ENCODE data around the gene HBD. TPM values are rescaled to one million over a fixed set of nuclear protein-coding genes. Genes with fewer than 3 reads are reported as not detected.

The HBD gene
- total RNA-seq, 4 donors from 2014 or later = 5.4 TPM; not detected in 3

DNA sequence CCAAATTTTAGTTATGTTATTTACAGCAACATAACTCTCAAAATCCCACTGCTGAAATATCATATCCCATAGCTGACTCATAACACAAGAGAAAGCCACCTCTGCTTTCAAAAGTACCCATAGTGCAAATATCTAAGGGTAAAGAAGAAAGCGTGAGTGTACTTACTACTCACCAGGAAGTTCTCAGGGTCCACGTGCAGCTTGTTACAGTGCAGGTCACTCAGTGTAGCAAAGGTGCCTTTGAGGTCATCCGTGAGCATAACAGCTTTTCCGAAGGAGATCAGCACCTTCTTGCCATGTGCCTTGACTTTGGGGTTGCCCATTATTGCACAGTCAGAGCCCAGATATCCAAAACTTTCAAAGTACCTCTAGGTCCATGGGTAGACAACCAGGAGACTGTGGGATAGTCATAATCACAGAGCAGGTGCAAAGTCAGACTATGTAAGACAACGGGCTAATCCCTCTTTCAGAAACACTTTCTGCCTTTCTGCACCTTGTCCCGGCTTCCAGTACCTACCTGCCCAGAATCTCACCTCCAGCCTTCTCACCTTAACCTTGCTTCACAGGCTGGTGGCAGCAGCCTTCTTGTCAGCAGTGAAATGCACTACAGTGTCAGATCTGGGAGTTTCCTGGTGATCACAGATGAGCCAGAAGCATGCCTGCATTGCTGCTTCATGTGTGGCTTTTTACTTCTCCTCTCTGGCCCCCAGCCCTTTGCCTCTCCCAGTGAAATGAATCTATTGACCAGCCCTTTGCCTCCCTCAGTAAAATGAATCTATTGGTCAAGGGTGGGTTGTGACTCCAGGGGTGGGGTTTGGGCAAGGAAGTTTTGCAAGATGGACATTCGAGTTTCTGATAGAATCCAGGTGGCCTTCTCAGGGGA is 8.9 kb upstream of the HBD start:
- Histone ChIP-seq H3K9me3 (no peaks in the 10 kb centered on the region), H3K4me3 (no peak overlapping the region), H3K4me1 (no peaks in the 10 kb centered on the region), H3K36me3 (no peaks in the 10 kb centered on the region), H3K27ac (no peak overlapping the region), H3K27me3 (no peaks in the 10 kb centered on the region)
- TF ChIP-seq POLR2A (IDR thresholded peaks at IDR 0.05) (no peak), EP300 (IDR thresholded peaks at IDR 0.05) (no peak)
- TF ChIP-seq, protein P1, sequence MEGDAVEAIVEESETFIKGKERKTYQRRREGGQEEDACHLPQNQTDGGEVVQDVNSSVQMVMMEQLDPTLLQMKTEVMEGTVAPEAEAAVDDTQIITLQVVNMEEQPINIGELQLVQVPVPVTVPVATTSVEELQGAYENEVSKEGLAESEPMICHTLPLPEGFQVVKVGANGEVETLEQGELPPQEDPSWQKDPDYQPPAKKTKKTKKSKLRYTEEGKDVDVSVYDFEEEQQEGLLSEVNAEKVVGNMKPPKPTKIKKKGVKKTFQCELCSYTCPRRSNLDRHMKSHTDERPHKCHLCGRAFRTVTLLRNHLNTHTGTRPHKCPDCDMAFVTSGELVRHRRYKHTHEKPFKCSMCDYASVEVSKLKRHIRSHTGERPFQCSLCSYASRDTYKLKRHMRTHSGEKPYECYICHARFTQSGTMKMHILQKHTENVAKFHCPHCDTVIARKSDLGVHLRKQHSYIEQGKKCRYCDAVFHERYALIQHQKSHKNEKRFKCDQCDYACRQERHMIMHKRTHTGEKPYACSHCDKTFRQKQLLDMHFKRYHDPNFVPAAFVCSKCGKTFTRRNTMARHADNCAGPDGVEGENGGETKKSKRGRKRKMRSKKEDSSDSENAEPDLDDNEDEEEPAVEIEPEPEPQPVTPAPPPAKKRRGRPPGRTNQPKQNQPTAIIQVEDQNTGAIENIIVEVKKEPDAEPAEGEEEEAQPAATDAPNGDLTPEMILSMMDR (IDR thresholded peaks at IDR 0.05) = no peak
- DNase-seq (ENCODE audit: low spot score in 2 of 2) = no peak
- 69 to 70% methylated on average over 7 of the region's 7 CpGs for WGBS, 2 donors

DNA sequence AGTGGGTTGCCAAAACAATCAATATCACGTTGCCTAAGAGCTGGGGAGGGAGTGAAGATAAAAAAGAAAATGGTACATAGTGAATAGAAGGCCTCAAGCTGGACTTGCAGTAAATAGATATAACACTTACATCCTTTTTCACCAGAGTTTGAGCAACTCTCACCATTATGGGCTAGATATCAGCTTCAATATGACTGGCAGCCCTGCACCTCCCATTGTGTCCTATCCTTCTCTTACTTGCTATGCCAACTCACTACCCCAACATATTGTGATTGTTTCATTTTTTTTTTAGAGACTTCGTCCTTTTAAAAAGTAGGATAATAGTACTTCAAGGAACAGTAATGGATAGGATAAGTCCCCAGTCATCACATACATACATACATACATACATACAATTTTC is 7.9 kb upstream of the HBD start:
- TF ChIP-seq POLR2A (IDR thresholded peaks at IDR 0.05) = no peak
- TF ChIP-seq, protein P1 (IDR thresholded peaks at IDR 0.05) = no peak
- no peak for TF ChIP-seq EP300 (IDR thresholded peaks at IDR 0.05)
- Histone ChIP-seq H3K36me3 (no peaks in the 10 kb centered on the region), H3K4me1 (no peaks in the 10 kb centered on the region), H3K27ac (no peak overlapping the region), H3K4me3 (no peak overlapping the region), H3K9me3 (no peaks in the 10 kb centered on the region), H3K27me3 (no peaks in the 10 kb centered on the region)
- WGBS, 2 donors = 62 to 80% methylated on average over 2 of the region's 2 CpGs
- DNase-seq (ENCODE audit: low spot score in 2 of 2) = no peak

DNA sequence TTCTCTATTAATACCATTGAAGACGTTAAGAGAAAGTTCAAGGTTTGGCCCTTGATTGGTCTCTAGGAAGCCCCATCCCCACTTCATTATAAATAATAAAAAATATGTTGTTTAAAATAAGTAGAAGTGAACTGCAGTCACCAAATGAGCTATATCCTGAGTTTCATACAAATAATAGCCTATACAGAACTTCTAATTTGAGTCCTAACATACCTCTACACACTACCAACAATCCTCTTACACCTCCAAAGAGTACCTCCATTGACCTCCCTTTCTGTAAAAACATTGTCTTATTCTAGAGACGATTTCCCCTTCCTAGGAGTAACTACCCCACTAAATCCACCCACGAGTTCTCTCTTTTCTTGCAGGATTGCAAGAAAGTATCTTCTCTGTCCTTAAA is 7.2 kb upstream of the HBD start:
- 68 to 71% methylated on average over 3 of the region's 3 CpGs for WGBS, 2 donors
- no peaks in the 10 kb centered on the region for H3K4me1 ChIP-seq
- H3K27ac ChIP-seq = no peak overlapping the region
- H3K4me3 ChIP-seq = no peak overlapping the region
- no peak for DNase-seq (ENCODE audit: low spot score in 2 of 2)
- no peaks in the 10 kb centered on the region for H3K9me3 ChIP-seq
- no peak for TF ChIP-seq EP300 (IDR thresholded peaks at IDR 0.05)
- TF ChIP-seq, protein P1 (IDR thresholded peaks at IDR 0.05) = no peak
- no peak for TF ChIP-seq POLR2A (IDR thresholded peaks at IDR 0.05)
- no peaks in the 10 kb centered on the region for H3K27me3 ChIP-seq
- H3K36me3 ChIP-seq = no peaks in the 10 kb centered on the region

DNA sequence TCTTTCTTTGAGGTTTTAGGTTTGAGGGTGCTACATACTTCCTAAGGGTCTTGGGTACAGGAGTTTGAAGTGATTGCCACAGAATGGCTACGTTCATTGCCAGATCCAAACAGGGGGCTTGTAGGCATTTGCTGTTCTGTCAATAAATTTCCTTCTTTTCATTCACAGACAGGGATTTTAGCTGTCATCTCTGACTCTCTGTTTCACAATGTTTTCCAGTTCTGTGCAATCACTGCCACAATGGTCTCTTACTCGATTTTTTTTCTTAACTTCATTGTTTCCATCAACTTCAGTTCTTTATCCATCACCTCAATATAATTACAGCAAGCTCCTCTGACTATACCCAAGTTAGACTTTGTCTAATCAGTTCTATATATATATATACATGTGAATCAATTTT is 6.2 kb upstream of the HBD start:
- no peak for TF ChIP-seq POLR2A (IDR thresholded peaks at IDR 0.05)
- TF ChIP-seq EP300 (IDR thresholded peaks at IDR 0.05) = no peak
- TF ChIP-seq, protein P1 (IDR thresholded peaks at IDR 0.05) = no peak
- Histone ChIP-seq H3K4me1 (no peaks in the 10 kb centered on the region), H3K27me3 (no peaks in the 10 kb centered on the region), H3K4me3 (no peak overlapping the region), H3K27ac (no peak overlapping the region), H3K36me3 (no peaks in the 10 kb centered on the region), H3K9me3 (no peaks in the 10 kb centered on the region)
- 54 to 75% methylated on average over 2 of the region's 2 CpGs for WGBS, 2 donors
- DNase-seq (ENCODE audit: low spot score in 2 of 2) = no peak

DNA sequence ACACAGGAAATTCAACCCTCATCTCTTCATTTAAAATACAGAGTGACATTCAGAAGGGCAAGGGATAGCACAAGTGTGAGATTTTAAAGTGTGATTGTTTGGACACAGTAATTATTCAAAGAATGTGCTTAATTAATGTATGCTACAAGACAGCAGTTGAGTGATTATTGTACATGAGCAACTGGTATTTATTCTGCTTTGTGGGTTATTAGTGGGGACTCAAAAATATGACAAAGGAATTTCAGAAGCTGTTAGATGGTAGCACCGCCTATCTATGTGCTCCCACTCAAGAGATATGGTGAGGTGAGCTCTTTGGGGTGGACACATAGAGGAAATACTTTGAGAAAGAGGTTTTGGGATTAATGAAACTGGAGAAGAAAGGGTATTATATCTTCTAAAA is 5.8 kb upstream of the HBD start:
- DNase-seq (ENCODE audit: low spot score in 2 of 2) = no peak
- no peaks in the 10 kb centered on the region for H3K27me3 ChIP-seq
- WGBS, 2 donors = 88 to 90% methylated on average over 1 of the region's 1 CpG
- H3K4me3 ChIP-seq = no peak overlapping the region
- no peaks in the 10 kb centered on the region for H3K9me3 ChIP-seq
- TF ChIP-seq, protein P1 (IDR thresholded peaks at IDR 0.05) = no peak
- no peak for TF ChIP-seq POLR2A (IDR thresholded peaks at IDR 0.05)
- no peak for TF ChIP-seq EP300 (IDR thresholded peaks at IDR 0.05)
- no peak overlapping the region for H3K27ac ChIP-seq
- no peaks in the 10 kb centered on the region for H3K36me3 ChIP-seq
- H3K4me1 ChIP-seq = no peaks in the 10 kb centered on the region

Measured in tibial nerve (tissue), 4 donors.